ENCODE data around the gene VPS54.

DNA sequence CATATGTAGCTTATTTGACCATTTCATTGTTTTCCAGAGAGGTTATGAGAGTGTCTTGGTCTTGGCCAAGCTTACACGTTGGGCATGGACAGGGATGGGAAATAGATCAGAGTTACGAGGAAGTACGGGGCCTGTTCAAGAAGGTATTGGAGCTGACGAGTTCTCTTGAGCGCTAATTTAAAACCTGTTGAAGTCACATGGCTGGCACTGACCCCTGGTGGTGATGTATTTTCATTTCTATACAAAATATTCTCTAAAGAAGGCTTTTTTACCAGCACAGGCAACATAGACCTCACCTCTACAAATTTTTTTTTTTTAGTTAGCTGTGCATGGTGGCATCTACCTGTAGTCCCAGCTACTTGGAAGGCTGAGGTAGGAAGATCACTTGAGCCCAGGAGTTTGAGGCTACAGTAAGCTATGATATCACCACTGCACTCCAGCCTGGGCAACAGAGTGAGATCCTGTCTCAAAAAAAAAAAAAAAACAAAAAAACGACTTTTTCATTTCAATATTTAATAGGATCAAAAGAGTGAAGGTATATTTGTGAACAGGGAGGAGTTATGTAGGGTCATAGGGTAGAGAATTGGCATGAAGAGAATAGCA lies 157.9 kb downstream of the VPS54 start:
- TF ChIP-seq, protein P1, sequence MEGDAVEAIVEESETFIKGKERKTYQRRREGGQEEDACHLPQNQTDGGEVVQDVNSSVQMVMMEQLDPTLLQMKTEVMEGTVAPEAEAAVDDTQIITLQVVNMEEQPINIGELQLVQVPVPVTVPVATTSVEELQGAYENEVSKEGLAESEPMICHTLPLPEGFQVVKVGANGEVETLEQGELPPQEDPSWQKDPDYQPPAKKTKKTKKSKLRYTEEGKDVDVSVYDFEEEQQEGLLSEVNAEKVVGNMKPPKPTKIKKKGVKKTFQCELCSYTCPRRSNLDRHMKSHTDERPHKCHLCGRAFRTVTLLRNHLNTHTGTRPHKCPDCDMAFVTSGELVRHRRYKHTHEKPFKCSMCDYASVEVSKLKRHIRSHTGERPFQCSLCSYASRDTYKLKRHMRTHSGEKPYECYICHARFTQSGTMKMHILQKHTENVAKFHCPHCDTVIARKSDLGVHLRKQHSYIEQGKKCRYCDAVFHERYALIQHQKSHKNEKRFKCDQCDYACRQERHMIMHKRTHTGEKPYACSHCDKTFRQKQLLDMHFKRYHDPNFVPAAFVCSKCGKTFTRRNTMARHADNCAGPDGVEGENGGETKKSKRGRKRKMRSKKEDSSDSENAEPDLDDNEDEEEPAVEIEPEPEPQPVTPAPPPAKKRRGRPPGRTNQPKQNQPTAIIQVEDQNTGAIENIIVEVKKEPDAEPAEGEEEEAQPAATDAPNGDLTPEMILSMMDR (IDR thresholded peaks at IDR 0.05; ENCODE audit: insufficient read depth, low read depth, low read length), result peak; percentile 45
- no peak for TF ChIP-seq EZH2 (IDR thresholded peaks at IDR 0.05; ENCODE audit: insufficient read depth, low read length)

All from astrocyte (in vitro differentiated cells and primary cell).